GM12873 (cell line): ENCODE measurements around the gene ANGPTL2.

Source experiments
- CTCF ChIP-seq: IDR thresholded peaks from 2 replicates; pipeline ENCODE4 v1.5.1; 2012; ENCODE audit warnings: low read depth, mild to moderate bottlenecking, moderate library complexity, low read length, control low read depth; ENCODE audit not compliant: insufficient read depth; ENCODE audit errors: missing control alignments

ANGPTL2 gene

GRCh38 chr9:127122176-127123063 is at the start of gene ANGPTL2:
TSS of gene ANGPTL2 (minus strand) at chr9:127122635. CDS start at chr9:127108731, 13,904 bp downstream.
- TF ChIP-seq CTCF = no peak

- TF ChIP-seq CTCF = no peak
These were observed 48.2 kb upstream of the ANGPTL2 start for GRCh38 chr9:127170652-127171051.

GRCh38 chr9:127170103-127170502 is 47.7 kb upstream of the ANGPTL2 start:
- no peak for TF ChIP-seq CTCF

- no peak for TF ChIP-seq CTCF
These were observed 47.1 kb upstream of the ANGPTL2 start for GRCh38 chr9:127169575-127169883.

GRCh38 chr9:127168756-127169574 is 46.5 kb upstream of the ANGPTL2 start:
- no peak for TF ChIP-seq CTCF

- TF ChIP-seq CTCF = no peak
These were observed 45.3 kb upstream of the ANGPTL2 start for GRCh38 chr9:127167560-127168326.
